ENCODE data around the gene VARS1. TPM values are rescaled to one million over a fixed set of nuclear protein-coding genes. Genes with fewer than 3 reads are reported as not detected.

VARS1 gene
- total RNA-seq, 2 donors from 2014 or later: 38.5 to 49.9 TPM

GRCh38 chr6:31752739-31753319, 42.7 kb downstream of the VARS1 start:
- TF ChIP-seq POLR2AphosphoS5 (IDR thresholded peaks at IDR 0.05) (no peak), CTCF (IDR thresholded peaks at IDR 0.05) (no peak), POLR2A (IDR thresholded peaks at IDR 0.05) (no peak)
- H3K4me3 ChIP-seq: no peak overlapping the region

GRCh38 chr6:31750411-31751022, 45.0 kb downstream of the VARS1 start:
- no peak overlapping the region for H3K4me3 ChIP-seq
- no peaks in the 10 kb centered on the region for H3K9me3 ChIP-seq
- H3K4me1 ChIP-seq (replicated peaks): no peaks in the 10 kb centered on the region
- H3K36me3 ChIP-seq: no peaks in the 10 kb centered on the region
- TF ChIP-seq CTCF (IDR thresholded peaks at IDR 0.05): no peak
- TF ChIP-seq POLR2AphosphoS5 (IDR thresholded peaks at IDR 0.05): no peak
- no peak for TF ChIP-seq POLR2A (IDR thresholded peaks at IDR 0.05)
- DNase-seq (ENCODE audit: low spot score): no peak
- no peaks in the 10 kb centered on the region for H3K27me3 ChIP-seq (replicated peaks; ENCODE audit: insufficient read depth)
- no peak overlapping the region for H3K27ac ChIP-seq
- 84% methylated on average over 7 of the region's 7 CpGs for WGBS
- intact Hi-C loops (cut with DNase I): no loop called here

More at GRCh38 chr6:31752739-31753319, 42.7 kb downstream of the VARS1 start:
- Histone ChIP-seq H3K27me3 (replicated peaks; ENCODE audit: insufficient read depth) (no peaks in the 10 kb centered on the region), H3K4me1 (replicated peaks) (no peaks in the 10 kb centered on the region), H3K27ac (no peak overlapping the region), H3K9me3 (no peaks in the 10 kb centered on the region), H3K36me3 (no peaks in the 10 kb centered on the region)
- DNase-seq (ENCODE audit: low spot score): no peak
- intact Hi-C loops (cut with DNase I): no loop called here
- whole genome bisulfite sequencing: 71% methylated on average over 8 of the region's 8 CpGs

- Histone ChIP-seq H3K4me3 (no peak overlapping the region), H3K9me3 (no peaks in the 10 kb centered on the region), H3K36me3 (no peaks in the 10 kb centered on the region), H3K27ac (no peak overlapping the region), H3K27me3 (replicated peaks; ENCODE audit: insufficient read depth) (no peaks in the 10 kb centered on the region), H3K4me1 (replicated peaks) (no peaks in the 10 kb centered on the region)
- TF ChIP-seq POLR2AphosphoS5 (IDR thresholded peaks at IDR 0.05) (no peak), CTCF (IDR thresholded peaks at IDR 0.05) (no peak), POLR2A (IDR thresholded peaks at IDR 0.05) (no peak)
- 81% methylated on average over 8 of the region's 8 CpGs for WGBS
- DNase-seq (ENCODE audit: low spot score): no peak
- intact Hi-C loops (cut with DNase I): no loop called here
These were observed 46.1 kb downstream of the VARS1 start for GRCh38 chr6:31749301-31750036.

Small RNA genes lying within 50 kb of the gene (small RNA-seq; reads per million reads assigned to genes)
- gene MSH5-SAPCD1 (0 reads per million in 2 donors), gene RF00019 (0 reads per million in 2 donors), gene RNU6-850P (0 reads per million in 2 donors), gene SAPCD1 (0 reads per million in 2 donors), gene SNORD48 (432 to 487 reads per million in 2 donors), gene SNORD52 (0 reads per million in 2 donors)

Other genes with a start within 250 kb of the VARS1 start
- gene ATP6V1G2, start 249.1 kb downstream of the VARS1 start, total RNA-seq: under 1 TPM; 0.36 to 0.74 TPM
- gene NFKBIL1, start 248.1 kb downstream of the VARS1 start, total RNA-seq: 10 to 100 TPM; 38.0 to 48.7 TPM
- 1 to 10 TPM in 1 of 2 donors, not detected in 1; 1.2 TPM for gene LTA, start 223.5 kb downstream of the VARS1 start, total RNA-seq
- under 1 TPM in 1 of 2 donors, not detected in 1; 0.23 TPM for gene TNF, start 220.2 kb downstream of the VARS1 start, total RNA-seq
- gene LTB, start 213.3 kb downstream of the VARS1 start, total RNA-seq: under 1 TPM in 1 of 2 donors, not detected in 1; 0.97 TPM
- gene LST1, start 209.5 kb downstream of the VARS1 start, total RNA-seq: 1 to 10 TPM in 1 of 2 donors, not detected in 1; 3.1 TPM
- gene NCR3, start 202.7 kb downstream of the VARS1 start, total RNA-seq: not detected
- gene AIF1, start 180.5 kb downstream of the VARS1 start, total RNA-seq: 10 to 100 TPM; 11.1 to 14.6 TPM
- gene PRRC2A, start 175.0 kb downstream of the VARS1 start, total RNA-seq: 100 to 1,000 TPM; 129 to 247 TPM
- 100 to 1,000 TPM; 261 to 537 TPM for gene BAG6, start 143.1 kb downstream of the VARS1 start, total RNA-seq
- gene APOM, start 139.9 kb downstream of the VARS1 start, total RNA-seq: 1 to 10 TPM; 1.6 to 6.8 TPM
- gene C6orf47, start 135.0 kb downstream of the VARS1 start, total RNA-seq: 10 to 100 TPM; 25.5 to 30.1 TPM
- gene GPANK1, start 130.8 kb downstream of the VARS1 start, total RNA-seq: 10 to 100 TPM; 19.7 to 28.1 TPM
- 100 to 1,000 TPM; 214 to 285 TPM for gene CSNK2B, start 129.7 kb downstream of the VARS1 start, total RNA-seq
- gene LY6G5B, start 125.8 kb downstream of the VARS1 start, total RNA-seq: 10 to 100 TPM in 1 of 2 donors, 1 to 10 TPM in 1; 1.8 to 13.0 TPM
- 1 to 10 TPM; 1.6 to 2.6 TPM for gene LY6G5C, start 114.7 kb downstream of the VARS1 start, total RNA-seq
- gene ABHD16A, start 92.4 kb downstream of the VARS1 start, total RNA-seq: 10 to 100 TPM; 78.1 to 83.6 TPM
- gene LY6G6F, start 88.9 kb downstream of the VARS1 start, total RNA-seq: 1 to 10 TPM in 1 of 2 donors, not detected in 1; 3.7 TPM
- not detected for gene LY6G6D, start 80.4 kb downstream of the VARS1 start, total RNA-seq
- not detected for gene LY6G6C, start 74.0 kb downstream of the VARS1 start, total RNA-seq
- gene MPIG6B, start 72.4 kb downstream of the VARS1 start, total RNA-seq: under 1 TPM in 1 of 2 donors, not detected in 1; 0.74 TPM
- gene DDAH2, start 66.5 kb downstream of the VARS1 start, total RNA-seq: 10 to 100 TPM; 73.3 to 83.7 TPM
- 100 to 1,000 TPM; 224 to 331 TPM for gene CLIC1, start 59.2 kb downstream of the VARS1 start, total RNA-seq
- 10 to 100 TPM; 10.5 to 72.4 TPM for gene MSH5, start 55.7 kb downstream of the VARS1 start, total RNA-seq
- 10 to 100 TPM in 1 of 2 donors, 1 to 10 TPM in 1; 1.9 to 15.7 TPM for gene SAPCD1, start 33.1 kb downstream of the VARS1 start, total RNA-seq
- 10 to 100 TPM in 1 of 2 donors, 1 to 10 TPM in 1; 2.7 to 13.0 TPM for gene VWA7, start 18.4 kb downstream of the VARS1 start, total RNA-seq
- gene LSM2, start 11.2 kb upstream of the VARS1 start, total RNA-seq: 10 to 100 TPM; 51.9 to 52.5 TPM
- gene HSPA1L, start 19.5 kb upstream of the VARS1 start, total RNA-seq: 1 to 10 TPM; 1.5 to 8.5 TPM
- 100 to 1,000 TPM; 230 to 440 TPM for gene HSPA1A, start 19.8 kb upstream of the VARS1 start, total RNA-seq
- gene HSPA1B, start 32.0 kb upstream of the VARS1 start, total RNA-seq: 100 to 1,000 TPM; 331 to 360 TPM
- gene NEU1, start 67.1 kb upstream of the VARS1 start, total RNA-seq: 100 to 1,000 TPM in 1 of 2 donors, 10 to 100 TPM in 1; 88.4 to 117 TPM
- gene SLC44A4, start 83.2 kb upstream of the VARS1 start, total RNA-seq: 100 to 1,000 TPM; 125 to 332 TPM
- gene EHMT2, start 101.9 kb upstream of the VARS1 start, total RNA-seq: 10 to 100 TPM; 53.6 to 92.8 TPM
- 1 to 10 TPM; 3.8 to 4.1 TPM for gene ZBTB12, start 106.3 kb upstream of the VARS1 start, total RNA-seq
- 10 to 100 TPM in 1 of 2 donors, 1 to 10 TPM in 1; 7.9 to 16.0 TPM for gene C2, start 132.0 kb upstream of the VARS1 start, total RNA-seq
- 10 to 100 TPM; 32.1 to 48.6 TPM for gene CFB, start 150.3 kb upstream of the VARS1 start, total RNA-seq
- gene NELFE, start 163.2 kb upstream of the VARS1 start, total RNA-seq: 10 to 100 TPM; 88.9 to 94.0 TPM
- 10 to 100 TPM; 34.8 to 66.2 TPM for gene SKIC2, start 163.4 kb upstream of the VARS1 start, total RNA-seq
- gene DXO, start 176.4 kb upstream of the VARS1 start, total RNA-seq: 10 to 100 TPM; 21.9 to 36.0 TPM
- gene C4A, start 186.3 kb upstream of the VARS1 start, total RNA-seq: 100 to 1,000 TPM in 1 of 2 donors, 10 to 100 TPM in 1; 32.8 to 196 TPM
- gene C4B, start 219.0 kb upstream of the VARS1 start, total RNA-seq: 100 to 1,000 TPM in 1 of 2 donors, 10 to 100 TPM in 1; 49.2 to 137 TPM
- gene CYP21A2, start 242.7 kb upstream of the VARS1 start, total RNA-seq: 1 to 10 TPM in 1 of 2 donors, under 1 TPM in 1; 0.59 to 2.7 TPM

Measured in prostate gland (tissue), 2 donors.